Renal cortical epithelial cell (primary cell): ENCODE results near the gene JAK3. TPM values are rescaled to one million over a fixed set of nuclear protein-coding genes. Genes with fewer than 3 reads are reported as not detected.

Source experiments
- DNase-seq: peaks from one replicate; pipeline ENCODE4 v3.0.0-alpha.2; 2011; ENCODE audit warnings: low read depth
- total RNA-seq: library from RNA; depleted of rRNA; stranded (reverse); fragments of >200 nt; gene quantifications from 2 replicates; pipeline ENCODE4 v1.2.3, GENCODE V29; 2014

JAK3 gene
- total RNA-seq, 1 donor from 2014 or later: 3.7 TPM

DNA sequence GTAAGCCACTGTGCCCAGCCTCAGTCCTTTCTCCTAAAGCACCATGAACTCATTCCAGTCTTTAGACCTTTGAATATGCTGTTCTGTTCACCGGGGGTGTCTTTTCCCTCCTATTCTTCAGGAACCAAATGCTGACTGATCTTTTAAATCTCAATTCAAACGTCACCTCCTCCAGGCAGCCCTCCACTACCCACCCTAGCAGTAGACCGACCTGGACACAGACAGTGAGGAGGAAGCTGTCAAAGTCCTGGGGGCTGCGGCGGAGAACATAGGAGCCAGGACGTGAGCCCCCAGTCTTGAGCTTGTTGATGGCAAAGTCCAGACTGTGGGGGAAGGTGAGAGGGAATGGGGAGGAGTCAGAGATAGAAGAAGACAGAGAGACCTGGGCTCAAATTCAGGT lies 7.8 kb downstream of the JAK3 start:
- DNase-seq: no peak

DNA sequence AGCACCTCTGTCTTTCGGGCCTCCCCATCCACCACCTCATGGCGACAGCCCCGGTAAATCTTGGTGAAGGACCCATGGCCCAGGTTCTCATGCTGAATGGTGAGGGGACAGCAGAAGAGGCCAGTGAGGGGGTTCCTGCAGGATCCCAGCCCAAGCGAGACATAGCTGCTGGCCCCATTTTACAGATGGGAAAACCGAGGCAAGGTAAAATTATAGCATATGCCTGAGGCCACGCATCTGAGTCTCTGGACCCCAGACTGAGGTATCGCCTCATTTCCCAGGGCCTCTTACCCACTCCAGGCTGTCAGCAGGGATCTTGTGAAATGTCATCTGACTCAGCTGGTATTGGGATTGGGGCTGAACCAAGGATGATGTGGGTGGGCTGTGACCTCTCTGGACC lies 9.8 kb downstream of the JAK3 start:
- no peak for DNase-seq

DNA sequence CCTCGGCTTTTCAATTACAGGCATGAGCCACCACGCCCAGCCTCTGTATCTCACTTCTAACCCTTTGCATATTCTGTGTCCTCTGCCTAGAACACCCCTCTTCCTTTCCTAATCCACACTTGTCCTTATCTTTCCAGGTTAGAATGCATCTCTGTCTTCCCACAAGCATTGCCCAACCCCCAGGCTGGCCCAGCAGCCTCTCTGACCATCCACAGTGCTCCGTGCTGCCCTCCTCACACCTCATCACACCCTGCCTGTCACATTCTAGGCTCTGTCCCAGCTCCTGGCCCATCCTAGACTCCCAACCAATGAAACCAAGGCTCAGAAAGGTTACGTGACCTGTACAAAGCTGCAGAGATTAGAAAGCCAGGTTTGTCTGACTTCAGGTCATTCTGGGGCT lies 11.3 kb downstream of the JAK3 start:
- DNase-seq: no peak

GRCh38 chr19:17835182-17836006 lies 12.4 kb downstream of the JAK3 start:
- DNase-seq: no peak

DNA sequence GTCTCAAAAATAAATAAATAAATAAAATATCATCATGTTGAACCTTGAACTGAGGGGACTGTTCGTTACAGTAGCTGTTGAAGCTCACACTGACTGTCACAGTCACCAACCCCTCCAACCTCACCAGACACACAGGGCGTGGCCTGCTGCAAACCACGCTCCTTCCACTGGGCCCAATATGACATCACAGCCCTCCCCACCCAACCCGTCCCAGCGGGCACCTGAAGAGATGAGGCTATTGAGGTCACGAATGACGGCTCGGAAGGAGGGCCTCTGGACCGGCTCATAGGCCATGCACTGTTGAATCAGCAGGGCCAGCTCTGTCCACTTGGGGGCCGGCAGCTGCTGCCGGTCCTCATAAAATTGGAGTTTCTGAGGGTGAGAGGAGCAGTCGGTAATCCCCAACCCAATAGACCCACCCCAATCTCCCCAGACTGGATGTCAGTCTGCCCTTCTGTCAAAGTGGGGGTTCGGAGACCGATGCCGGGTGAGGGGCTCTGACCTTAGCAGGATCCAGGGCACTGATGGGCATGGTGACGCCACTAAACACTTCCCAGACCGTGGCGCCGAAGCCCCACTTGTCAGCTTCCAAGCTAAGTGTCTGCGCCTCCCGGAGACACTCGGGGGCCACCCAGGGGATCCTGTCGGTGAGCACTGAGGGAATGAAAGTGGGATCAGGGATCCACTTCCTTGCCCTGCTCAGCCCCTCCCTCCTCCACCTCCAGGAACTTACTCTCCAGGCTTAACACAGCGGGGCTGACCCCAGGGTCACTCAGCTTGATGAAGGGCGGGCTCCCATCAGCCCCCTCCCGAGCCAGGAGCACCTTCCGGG lies 13.2 kb downstream of the JAK3 start:
- no peak for DNase-seq

- DNase-seq: no peak
Measured at GRCh38 chr19:17832443-17833208, 15.2 kb downstream of the JAK3 start.

- no peak for DNase-seq
Measured at GRCh38 chr19:17831419-17831888, 16.3 kb downstream of the JAK3 start.

DNA sequence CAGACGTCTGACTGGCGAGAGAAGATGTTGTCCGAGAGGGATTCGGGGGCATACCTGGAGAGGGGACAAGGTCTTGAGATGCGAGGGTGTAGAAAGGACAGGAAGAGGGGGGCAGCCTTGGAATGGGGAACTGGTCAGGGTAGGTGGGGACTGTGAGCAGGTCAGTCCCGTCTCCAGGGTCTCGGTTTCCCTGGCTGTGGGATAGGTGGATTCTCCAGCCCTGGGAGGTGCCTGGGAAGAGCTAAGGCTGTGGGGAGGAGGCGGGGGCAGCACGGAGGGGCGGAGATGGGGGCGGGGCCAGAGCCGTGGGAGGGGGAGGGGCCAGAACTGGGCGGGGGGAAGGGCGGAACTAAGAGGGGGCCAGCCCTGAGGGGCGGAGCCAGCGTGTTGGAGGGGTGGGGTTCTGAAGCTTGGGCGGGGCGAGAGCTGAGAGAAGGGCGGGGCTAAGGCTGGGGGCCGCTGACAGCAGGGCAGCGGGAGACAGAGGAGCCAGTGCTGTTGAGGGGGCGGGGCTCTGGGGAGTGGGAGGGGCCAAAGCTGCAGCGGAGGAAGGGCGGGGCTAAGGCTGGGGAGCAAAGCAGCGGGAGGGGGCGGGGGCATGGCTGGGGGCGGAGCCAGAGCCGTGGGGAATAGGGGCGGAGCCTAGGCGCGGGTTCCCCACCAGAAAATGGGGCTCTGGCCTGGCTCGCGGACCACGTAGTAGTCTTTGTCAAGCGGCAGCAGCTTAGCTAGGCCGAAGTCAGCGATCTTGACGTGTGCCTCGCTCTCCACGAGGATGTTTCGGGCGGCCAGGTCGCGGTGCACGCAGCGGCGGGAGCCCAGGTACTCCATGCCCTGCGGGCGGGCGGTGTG lies 17.0 kb downstream of the JAK3 start:
- peak; percentile 80 for DNase-seq

- peak; percentile 62 for DNase-seq
Measured at GRCh38 chr19:17829855-17830566, 17.8 kb downstream of the JAK3 start.

DNA sequence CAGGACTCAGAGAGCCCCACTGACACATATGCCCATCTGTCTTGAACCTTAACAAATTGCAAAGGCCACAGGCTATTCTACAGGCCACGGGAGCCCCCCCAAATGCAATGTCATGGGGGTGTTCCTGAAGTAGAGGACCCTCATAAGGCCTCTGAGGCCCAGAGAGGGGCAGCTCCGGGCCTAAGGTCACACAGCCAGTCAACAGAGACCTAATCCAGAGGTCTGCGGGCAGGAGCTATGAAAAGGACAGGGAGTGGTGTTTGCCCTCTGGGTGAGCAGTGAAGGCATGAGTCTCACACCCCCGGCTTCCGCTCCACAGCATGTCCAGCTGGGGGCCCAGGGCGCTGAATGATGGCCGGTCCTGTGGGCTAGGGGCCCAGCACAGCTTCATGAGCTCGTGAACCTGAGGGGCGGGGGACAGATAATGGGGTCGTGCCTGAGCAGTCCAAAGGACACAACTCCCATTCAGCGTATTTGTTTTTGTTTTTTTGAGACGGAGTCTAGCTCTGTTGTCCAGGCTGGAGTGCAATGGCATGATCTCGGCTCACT lies 21.2 kb downstream of the JAK3 start:
- DNase-seq: no peak

DNA sequence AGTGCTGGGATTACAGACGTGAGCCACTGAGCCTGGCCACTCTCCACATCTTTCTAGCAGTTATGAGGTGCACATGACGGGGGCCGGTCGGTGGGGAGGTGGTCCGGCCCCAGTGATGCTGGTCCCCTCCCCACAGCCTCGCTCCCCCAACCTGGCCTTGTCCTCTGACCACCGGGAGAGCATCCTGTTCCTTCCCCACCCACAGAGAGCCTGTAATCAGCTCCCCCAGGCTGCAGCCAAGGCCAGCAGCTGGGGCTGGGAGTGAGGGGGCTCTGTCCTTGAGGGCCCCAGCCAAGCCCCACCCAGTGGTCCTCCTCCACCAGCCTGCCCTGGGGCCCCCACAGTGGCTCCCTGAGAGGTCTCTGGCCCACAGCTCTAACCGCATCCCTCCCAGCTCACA lies 23.4 kb downstream of the JAK3 start:
- no peak for DNase-seq

- DNase-seq: no peak
Measured at GRCh38 chr19:17821190-17821589, 26.6 kb downstream of the JAK3 start, which contains the start of gene INSL3. Gene INSL3, minus strand, starts transcription at chr19:17821519. Its CDS starts 13 bp downstream, at chr19:17821506.

- DNase-seq: no peak
Measured at GRCh38 chr19:17817668-17818363, 30.0 kb downstream of the JAK3 start.

DNA sequence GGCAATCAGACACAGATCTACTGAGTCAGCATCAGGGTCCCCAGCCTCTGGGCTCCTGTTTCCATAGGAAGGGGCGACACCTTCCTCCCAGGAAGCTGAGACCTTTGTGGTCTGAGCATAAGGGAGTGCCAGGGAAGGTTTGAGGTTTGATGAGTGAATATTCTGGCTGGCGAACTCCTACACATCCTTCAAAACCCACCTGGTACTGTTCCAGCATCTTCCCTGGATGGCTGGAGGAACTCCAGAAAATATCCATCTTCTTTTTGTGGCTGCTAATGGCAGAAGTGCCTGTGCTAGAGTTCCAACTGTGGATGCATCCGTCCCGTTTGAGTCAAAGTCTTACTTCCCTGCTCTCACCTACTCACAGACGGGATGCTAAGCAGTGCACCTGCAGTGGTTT lies 35.7 kb downstream of the JAK3 start:
- DNase-seq: no peak

DNA sequence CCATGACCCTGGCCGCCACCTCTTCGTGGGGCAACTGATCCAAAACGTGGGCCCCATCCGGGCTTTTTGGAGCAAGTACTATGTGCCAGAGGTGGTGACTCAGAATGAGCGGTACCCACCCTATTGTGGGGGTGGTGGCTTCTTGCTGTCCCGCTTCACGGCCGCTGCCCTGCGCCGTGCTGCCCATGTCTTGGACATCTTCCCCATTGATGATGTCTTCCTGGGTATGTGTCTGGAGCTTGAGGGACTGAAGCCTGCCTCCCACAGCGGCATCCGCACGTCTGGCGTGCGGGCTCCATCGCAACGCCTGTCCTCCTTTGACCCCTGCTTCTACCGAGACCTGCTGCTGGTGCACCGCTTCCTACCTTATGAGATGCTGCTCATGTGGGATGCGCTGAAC lies 36.1 kb downstream of the JAK3 start:
- DNase-seq: no peak

- no peak for DNase-seq
Measured at GRCh38 chr19:17811103-17811502, 36.7 kb downstream of the JAK3 start.

GRCh38 chr19:17807731-17808316 lies 40.0 kb downstream of the JAK3 start:
- DNase-seq: no peak

DNA sequence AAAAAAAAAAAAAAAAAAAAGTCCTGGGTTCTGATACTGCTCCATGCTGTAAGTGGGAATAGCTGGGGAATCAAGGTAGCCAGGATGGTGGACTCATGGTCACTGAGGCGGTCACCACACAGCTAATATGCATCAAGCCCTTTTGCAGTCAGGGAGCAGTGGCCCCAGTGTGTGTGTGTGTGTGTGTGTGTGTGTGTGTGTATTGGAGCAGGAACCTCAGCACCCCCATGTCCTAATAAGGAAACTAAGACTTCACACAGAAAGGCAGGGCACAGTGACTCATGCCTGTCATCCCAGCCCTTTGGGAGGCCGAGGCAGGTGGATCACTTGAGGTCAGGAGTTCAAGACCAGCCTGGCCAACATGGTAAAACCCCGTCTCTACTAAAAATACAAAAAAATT lies 40.8 kb downstream of the JAK3 start:
- peak; percentile 34 for DNase-seq

DNA sequence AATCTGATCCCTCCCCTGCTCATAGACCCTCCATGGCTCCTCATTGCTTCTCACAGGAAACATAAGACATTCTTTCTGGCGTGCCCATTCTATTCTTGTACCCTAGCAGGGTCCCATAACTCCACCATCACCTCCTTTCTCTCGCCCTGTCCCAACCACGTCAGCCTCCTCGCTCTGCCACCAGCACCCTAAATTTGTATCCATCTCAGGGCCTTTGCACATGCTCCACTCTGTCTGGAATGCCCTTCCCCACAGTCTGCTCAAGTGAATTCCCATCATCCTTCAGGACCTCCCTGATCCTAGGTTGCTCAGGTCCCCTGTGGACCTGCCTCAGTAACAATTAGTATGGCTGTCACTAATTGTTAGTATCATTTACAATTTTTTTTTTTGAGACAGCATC lies 42.4 kb downstream of the JAK3 start:
- DNase-seq: no peak
